Measurements from ENCODE around the gene TMEM26. TPM values are rescaled to one million over a fixed set of nuclear protein-coding genes. Genes with fewer than 3 reads are reported as not detected.
A peak's percentile ranks its signal among the peaks of the same experiment; 100 is the strongest.

TMEM26 gene
- total RNA-seq, 3 donors from 2014 or later: 0.75 to 1.2 (median 0.95) TPM

GRCh38 chr10:61456095-61456789, 3.1 kb upstream of the TMEM26 start:
- Histone ChIP-seq H3K36me3 (ENCODE audit: low read depth) (no peaks in the 10 kb centered on the region), H3K4me3 (no peak overlapping the region), H3K4me1 (ENCODE audit: low read depth) (no peaks in the 10 kb centered on the region), H3K9me3 (no peaks in the 10 kb centered on the region)
- no peak for TF ChIP-seq CTCF (IDR thresholded peaks at IDR 0.05)
- ATAC-seq: no peak
- intact Hi-C loops (cut with DNase I, micrococcal nuclease): no loop called here
- DNase-seq: no peak

- no peaks in the 10 kb centered on the region for H3K9me3 ChIP-seq
- H3K4me1 ChIP-seq (ENCODE audit: low read depth): no peaks in the 10 kb centered on the region
- DNase-seq: no peak
- intact Hi-C loops (cut with DNase I, micrococcal nuclease): no loop called here
- no peak for TF ChIP-seq CTCF (IDR thresholded peaks at IDR 0.05)
- no peak overlapping the region for H3K4me3 ChIP-seq
- H3K36me3 ChIP-seq (ENCODE audit: low read depth): no peaks in the 10 kb centered on the region
- no peak for ATAC-seq
Observed at GRCh38 chr10:61455656-61456055, 2.5 kb upstream of the TMEM26 start.

- Histone ChIP-seq H3K36me3 (ENCODE audit: low read depth) (no peaks in the 10 kb centered on the region), H3K4me3 (no peak overlapping the region), H3K9me3 (no peaks in the 10 kb centered on the region), H3K4me1 (ENCODE audit: low read depth) (no peaks in the 10 kb centered on the region)
- intact Hi-C loops (cut with DNase I, micrococcal nuclease): no loop called here
- peak; percentile 10 for ATAC-seq
- TF ChIP-seq CTCF (IDR thresholded peaks at IDR 0.05): no peak
- DNase-seq: no peak
Observed at GRCh38 chr10:61454541-61454940, 1.4 kb upstream of the TMEM26 start.

GRCh38 chr10:61452151-61452651, 980 bp downstream of the TMEM26 start:
- DNase-seq (peak in 1 of 3 donors; percentile 29), ATAC-seq (peak; percentile 7)
- Histone ChIP-seq H3K9me3 (no peaks in the 10 kb centered on the region), H3K4me3 (no peak overlapping the region), H3K4me1 (ENCODE audit: low read depth) (no peaks in the 10 kb centered on the region), H3K36me3 (ENCODE audit: low read depth) (no peaks in the 10 kb centered on the region)
- no peak for TF ChIP-seq CTCF (IDR thresholded peaks at IDR 0.05)
- intact Hi-C loops (cut with DNase I, micrococcal nuclease): no loop called here

GRCh38 chr10:61451357-61451756, 1.8 kb downstream of the TMEM26 start:
- TF ChIP-seq CTCF (IDR thresholded peaks at IDR 0.05): no peak
- DNase-seq (no peak), ATAC-seq (no peak)
- H3K4me3 ChIP-seq: no peak overlapping the region
- no peaks in the 10 kb centered on the region for H3K4me1 ChIP-seq (ENCODE audit: low read depth)
- intact Hi-C loops (cut with DNase I, micrococcal nuclease): no loop called here
- no peaks in the 10 kb centered on the region for H3K36me3 ChIP-seq (ENCODE audit: low read depth)
- H3K9me3 ChIP-seq: no peaks in the 10 kb centered on the region

Data from mucosa of descending colon (tissue), 3 donors.